ENCODE results near the gene DNAH1.

GRCh38 chr3:52422669-52423068 lies 106.5 kb downstream of the DNAH1 start:
- TF ChIP-seq CTCF (conservative IDR thresholded peaks at IDR 0.05; ENCODE audit: low read length) (no peak), EZH2phosphoT487 (IDR thresholded peaks at IDR 0.05; ENCODE audit: borderline replicate concordance, low read depth, low read length) (no peak)
